IPS DF 6.9 (cell line): ENCODE measurements around the gene FXYD3.

ENCODE experiments used
- DNase-seq: peaks from one replicate; pipeline ENCODE4 v3.0.0-alpha.2; 2013; ENCODE audit warnings: low read depth, low spot score
- H3K27ac ChIP-seq: one replicate; pipeline ENCODE4 v1.5.1; 2013; ENCODE audit warnings: low read length, control low read depth
- H3K27me3 ChIP-seq: 2 replicates; pipeline ENCODE4 v1.6.1; 2013; ENCODE audit warnings: mild to moderate bottlenecking, low read length; ENCODE audit not compliant: control insufficient read depth, insufficient read depth
- H3K36me3 ChIP-seq: 2 replicates; pipeline ENCODE4 v1.6.1; 2013; ENCODE audit warnings: low read length; ENCODE audit not compliant: control insufficient read depth, insufficient read depth
- H3K4me1 ChIP-seq: 2 replicates; pipeline ENCODE4 v1.6.1; 2013; ENCODE audit warnings: low read length; ENCODE audit not compliant: control insufficient read depth, insufficient read depth
- H3K4me3 ChIP-seq: 2 replicates; pipeline ENCODE4 v1.5.1; 2013; ENCODE audit warnings: mild to moderate bottlenecking, low read length
- H3K9me3 ChIP-seq: 2 replicates; pipeline ENCODE4 v1.6.1; 2013; ENCODE audit warnings: low read length, inconsistent platforms; ENCODE audit not compliant: control insufficient read depth, insufficient read depth
- WGBS: extraction: QIAGEN DNeasy Blood & Tissue Kit; methylation state at CpG from one replicate; pipeline ENCODE4 v1.1.7; 2013; ENCODE audit warnings: mixed read lengths, missing lambda C conversion rate; ENCODE audit not compliant: insufficient read length, insufficient coverage; 5-methylcytosine and 5-hydroxymethylcytosine counted together

FXYD3 gene

DNA sequence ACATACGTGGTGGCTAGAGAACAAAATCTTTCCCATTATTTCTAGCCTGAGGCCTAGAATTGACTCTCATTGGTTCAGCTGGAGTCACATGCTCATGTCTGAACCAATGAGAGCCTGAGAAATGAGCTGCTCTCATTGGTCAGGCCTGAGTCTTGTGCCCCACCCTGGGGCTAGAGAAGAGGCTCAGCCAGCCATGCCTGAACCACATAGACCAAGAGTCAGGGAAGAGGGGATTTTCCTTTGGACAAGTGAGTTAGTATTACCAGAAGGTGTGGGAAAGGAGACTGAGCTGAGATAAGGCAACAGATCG, 45.8 kb downstream of the FXYD3 start:
- Histone ChIP-seq H3K27me3 (no peaks in the 10 kb centered on the region), H3K4me1 (no peaks in the 10 kb centered on the region), H3K27ac (no peak overlapping the region), H3K36me3 (peaks cover 22% of the 10 kb centered on the region; the same call in 1 of the 2 replicates), H3K9me3 (no peaks in the 10 kb centered on the region; the same call in 1 of the 2 replicates), H3K4me3 (no peak overlapping the region)
- no peak for DNase-seq
- no CpG with 5 or more reads among the region's 2 CpGs for WGBS

DNA sequence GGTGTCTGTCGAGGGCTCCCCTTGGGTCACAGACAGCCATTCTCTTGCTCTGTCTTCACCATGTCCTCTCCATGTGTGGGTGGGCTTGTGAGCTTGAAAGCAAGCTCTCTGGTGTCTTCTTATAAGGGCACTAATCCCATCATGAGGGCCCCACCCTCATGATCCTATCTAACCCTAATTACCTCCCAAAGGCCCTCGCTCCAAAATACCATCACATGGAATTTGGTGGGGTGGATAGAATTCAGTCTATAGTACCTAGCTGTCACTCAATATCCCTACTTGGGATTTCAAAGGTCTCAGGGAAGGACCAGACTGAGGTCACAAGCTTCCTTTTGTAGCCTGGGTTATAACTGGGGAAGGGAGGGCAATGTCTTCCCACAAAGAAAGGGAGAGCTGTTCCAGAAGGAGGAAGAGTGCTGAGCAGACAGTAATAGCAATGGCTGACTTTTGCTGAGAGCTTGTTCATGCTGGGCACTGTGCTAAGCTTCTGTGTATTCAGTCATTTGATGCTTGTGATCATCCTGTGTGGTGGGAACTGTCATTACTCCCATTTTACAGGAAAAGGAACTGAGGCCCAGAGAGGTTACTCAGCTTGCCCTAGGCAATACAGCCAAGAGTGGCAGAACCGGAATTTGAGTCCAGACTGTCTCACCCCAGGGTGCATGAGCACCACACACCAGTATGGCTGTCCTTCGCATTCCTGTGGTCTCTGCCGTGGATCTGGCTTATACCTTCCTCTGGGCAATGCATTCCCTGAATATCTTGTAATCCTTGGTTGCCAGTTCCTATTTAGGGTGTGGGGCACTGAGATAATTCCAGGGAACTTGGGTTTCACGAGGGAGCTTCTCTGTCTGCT, 47.1 kb downstream of the FXYD3 start:
- no peak overlapping the region for H3K27ac ChIP-seq
- peaks cover 31% of the 10 kb centered on the region for H3K36me3 ChIP-seq
- H3K4me3 ChIP-seq: no peak overlapping the region
- no peaks in the 10 kb centered on the region for H3K27me3 ChIP-seq
- no peaks in the 10 kb centered on the region for H3K4me1 ChIP-seq
- no peak for DNase-seq
- no CpG with 5 or more reads among the region's 6 CpGs for WGBS
- no peaks in the 10 kb centered on the region; the same call in 1 of the 2 replicates for H3K9me3 ChIP-seq

DNA sequence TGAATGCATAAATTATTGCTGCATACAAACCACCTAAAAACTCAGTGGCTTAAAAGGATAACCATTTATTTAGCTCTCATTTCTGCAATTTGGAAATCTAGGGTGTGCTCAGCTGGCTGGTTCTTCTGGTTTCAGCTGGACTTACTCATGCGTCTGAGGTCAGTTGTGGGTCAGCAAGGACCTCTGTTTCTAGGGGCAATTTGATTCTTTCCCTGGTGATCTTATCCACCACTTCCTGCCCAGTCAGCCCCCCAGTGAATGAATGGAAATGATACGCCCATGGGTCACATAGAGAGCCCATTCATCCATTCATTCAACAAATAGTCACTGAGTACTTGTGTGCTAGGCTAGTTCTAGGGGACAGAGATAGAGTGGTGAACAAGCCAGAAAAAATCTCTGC, 48.8 kb downstream of the FXYD3 start:
- peaks cover 29% of the 10 kb centered on the region for H3K36me3 ChIP-seq
- H3K4me3 ChIP-seq: no peak overlapping the region
- no peaks in the 10 kb centered on the region for H3K27me3 ChIP-seq
- no CpG with 5 or more reads among the region's 2 CpGs for WGBS
- H3K4me1 ChIP-seq: no peaks in the 10 kb centered on the region
- H3K9me3 ChIP-seq: no peaks in the 10 kb centered on the region; the same call in 1 of the 2 replicates
- no peak for DNase-seq
- no peak overlapping the region for H3K27ac ChIP-seq

DNA sequence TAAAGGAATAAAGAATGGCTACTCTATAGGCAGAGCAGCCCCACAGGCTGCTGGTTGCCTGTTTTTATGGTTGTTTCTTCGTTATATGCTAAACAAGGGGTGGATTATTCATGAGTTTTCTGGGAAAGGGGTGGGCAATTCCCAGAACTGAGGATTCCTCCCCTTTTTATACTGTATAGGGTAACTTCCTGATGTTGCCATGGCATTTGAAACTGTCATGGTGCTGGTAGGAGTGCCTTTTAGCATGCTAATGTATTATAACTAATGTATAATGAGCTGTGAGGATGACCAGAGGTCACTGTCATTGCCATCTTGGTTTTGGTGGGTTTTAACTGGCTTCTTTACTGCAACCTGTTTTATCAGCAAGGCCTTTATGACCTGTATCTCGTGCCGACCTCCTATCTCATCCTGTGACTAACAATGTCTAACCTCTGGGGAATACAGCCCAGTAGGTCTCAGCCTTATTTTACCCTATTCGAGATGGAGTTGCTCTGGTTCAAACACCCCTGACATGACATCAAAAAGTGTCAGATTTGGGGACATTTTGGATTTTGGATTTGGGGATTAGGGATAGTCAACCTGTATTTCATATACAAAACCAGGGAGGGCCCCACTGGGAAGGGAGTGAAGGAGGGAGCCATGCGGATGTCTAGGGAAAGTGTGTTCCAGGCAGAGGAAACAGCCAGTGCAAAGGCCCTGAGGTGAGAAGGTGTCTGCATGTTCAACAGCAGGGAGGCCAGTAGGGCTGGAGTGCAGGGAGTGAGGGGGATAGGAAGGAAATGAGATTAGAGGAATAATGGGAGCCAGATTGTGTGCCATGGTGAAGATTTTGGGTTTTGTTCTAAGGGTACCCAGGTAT, 49.8 kb downstream of the FXYD3 start:
- Histone ChIP-seq H3K4me3 (no peak overlapping the region), H3K9me3 (no peaks in the 10 kb centered on the region; the same call in 1 of the 2 replicates), H3K36me3 (peaks cover 30% of the 10 kb centered on the region), H3K4me1 (no peaks in the 10 kb centered on the region), H3K27me3 (no peaks in the 10 kb centered on the region), H3K27ac (no peak overlapping the region)
- WGBS: no CpG with 5 or more reads among the region's 5 CpGs
- no peak for DNase-seq

DNA sequence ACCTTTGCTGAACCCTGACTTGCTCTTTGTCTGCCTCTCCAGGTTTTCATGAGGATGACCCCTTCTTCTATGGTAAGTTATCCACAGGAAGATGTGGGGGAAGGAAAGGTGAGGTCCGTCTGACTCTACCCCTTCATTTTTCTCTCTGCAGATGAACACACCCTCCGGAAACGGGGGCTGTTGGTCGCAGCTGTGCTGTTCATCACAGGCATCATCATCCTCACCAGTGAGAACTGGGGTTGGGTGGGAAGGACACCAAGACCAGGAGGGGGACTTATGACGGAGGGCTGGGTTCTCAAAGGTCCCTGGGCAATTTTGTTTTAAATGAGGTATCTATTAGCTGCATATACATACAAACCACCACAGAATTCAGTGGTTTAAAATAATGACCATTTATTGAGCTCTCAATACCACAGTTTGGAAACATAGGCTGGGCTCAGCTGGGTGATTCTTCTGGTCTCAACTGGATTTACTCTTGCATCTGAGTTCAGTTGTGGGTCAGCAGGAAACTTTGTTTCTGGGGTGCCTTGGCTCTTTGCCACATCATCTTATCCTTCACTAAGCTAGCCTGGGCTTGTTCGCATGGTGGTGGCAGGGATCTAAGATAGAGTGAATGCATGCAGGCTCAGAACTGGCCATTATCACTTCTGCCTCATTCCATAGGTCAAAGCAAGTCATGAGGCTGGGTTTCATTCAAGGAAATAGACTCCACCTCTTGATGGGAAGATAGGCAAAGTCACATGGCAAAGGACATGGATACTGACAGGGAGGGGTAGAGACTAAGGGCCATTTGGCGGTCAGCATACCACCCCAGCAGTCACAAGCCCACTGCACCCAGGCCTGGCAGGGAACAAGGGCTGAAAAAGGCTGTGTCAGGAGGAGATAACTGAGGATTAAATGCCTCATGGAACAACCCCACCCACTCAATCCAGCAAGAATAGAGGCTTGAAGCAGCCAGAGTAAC, 50.8 kb downstream of the FXYD3 start:
- Histone ChIP-seq H3K36me3 (peaks cover 27% of the 10 kb centered on the region), H3K4me1 (no peaks in the 10 kb centered on the region), H3K27me3 (no peaks in the 10 kb centered on the region), H3K9me3 (no peaks in the 10 kb centered on the region; the same call in 1 of the 2 replicates), H3K27ac (no peak overlapping the region), H3K4me3 (no peak overlapping the region)
- no CpG with 5 or more reads among the region's 7 CpGs for WGBS
- no peak for DNase-seq

DNA sequence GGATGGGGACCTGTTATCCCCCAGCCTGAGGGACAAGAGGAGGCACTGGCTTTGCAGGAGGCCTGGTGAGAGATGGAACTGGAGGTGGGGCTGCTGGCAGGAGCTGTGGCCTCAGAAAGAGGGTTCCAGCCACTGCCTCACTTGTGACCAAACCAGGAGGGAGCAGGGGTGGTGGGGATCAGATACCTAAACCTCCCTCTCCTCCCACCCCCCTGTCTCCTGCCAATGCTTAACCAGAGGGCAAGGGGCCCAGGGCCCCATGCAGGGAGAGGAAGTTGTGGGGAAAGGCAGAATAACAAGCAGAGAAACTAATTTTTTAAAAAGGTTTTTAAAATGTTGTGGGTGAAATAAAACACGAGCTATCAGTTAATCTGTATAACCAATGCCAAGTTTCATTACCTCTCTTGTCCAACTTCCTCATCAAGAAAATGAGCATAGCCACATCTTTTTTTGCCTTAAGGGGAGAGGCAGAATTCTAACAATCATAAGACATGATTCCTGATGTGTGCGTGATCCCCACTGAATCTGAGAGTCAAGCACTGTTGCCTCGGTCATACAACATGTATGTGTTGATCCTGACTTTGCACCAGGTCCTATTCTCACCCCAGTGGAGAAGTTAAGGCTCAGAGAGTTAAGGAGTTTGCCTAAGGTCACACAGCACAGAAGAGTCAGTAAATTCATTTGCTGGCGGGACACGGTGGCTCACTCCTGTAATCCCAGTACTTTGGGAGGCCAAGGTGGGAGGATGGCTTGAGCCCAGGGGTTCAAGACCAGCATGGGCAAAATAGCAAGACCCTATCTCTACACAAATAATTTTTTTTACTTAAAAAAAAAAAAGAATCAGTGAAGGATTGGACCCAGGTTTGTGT, 51.9 kb downstream of the FXYD3 start:
- no peak for DNase-seq
- peaks cover 25% of the 10 kb centered on the region for H3K36me3 ChIP-seq
- WGBS: no CpG with 5 or more reads among the region's 5 CpGs
- no peak overlapping the region for H3K4me3 ChIP-seq
- no peak overlapping the region for H3K27ac ChIP-seq
- H3K9me3 ChIP-seq: no peaks in the 10 kb centered on the region; the same call in 1 of the 2 replicates
- H3K27me3 ChIP-seq: no peaks in the 10 kb centered on the region
- H3K4me1 ChIP-seq: no peaks in the 10 kb centered on the region

DNA sequence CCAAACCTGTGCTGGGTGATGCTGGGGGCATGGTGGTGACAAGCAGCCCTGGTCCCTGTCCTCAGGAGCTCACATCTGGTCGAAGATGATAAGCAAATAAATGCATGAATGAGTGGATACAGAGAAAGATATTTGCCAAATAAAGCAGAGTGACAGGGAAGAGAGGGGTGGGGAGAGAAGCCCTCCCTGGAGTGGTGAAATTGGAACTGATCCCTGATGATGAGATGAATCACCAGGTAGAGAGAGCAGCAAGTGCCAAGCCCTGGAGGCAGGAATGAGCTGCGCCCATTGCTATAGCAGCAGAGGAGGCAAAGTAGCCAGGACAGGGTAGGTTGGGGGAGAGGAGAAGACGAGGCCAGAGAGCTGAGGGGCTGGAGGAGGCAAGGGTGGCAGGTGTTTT, 52.6 kb downstream of the FXYD3 start:
- WGBS: no CpG with 5 or more reads among the region's 3 CpGs
- Histone ChIP-seq H3K27ac (no peak overlapping the region), H3K27me3 (no peaks in the 10 kb centered on the region), H3K9me3 (no peaks in the 10 kb centered on the region; the same call in 1 of the 2 replicates), H3K4me3 (no peak overlapping the region), H3K4me1 (no peaks in the 10 kb centered on the region), H3K36me3 (peaks cover 22% of the 10 kb centered on the region)
- no peak for DNase-seq

DNA sequence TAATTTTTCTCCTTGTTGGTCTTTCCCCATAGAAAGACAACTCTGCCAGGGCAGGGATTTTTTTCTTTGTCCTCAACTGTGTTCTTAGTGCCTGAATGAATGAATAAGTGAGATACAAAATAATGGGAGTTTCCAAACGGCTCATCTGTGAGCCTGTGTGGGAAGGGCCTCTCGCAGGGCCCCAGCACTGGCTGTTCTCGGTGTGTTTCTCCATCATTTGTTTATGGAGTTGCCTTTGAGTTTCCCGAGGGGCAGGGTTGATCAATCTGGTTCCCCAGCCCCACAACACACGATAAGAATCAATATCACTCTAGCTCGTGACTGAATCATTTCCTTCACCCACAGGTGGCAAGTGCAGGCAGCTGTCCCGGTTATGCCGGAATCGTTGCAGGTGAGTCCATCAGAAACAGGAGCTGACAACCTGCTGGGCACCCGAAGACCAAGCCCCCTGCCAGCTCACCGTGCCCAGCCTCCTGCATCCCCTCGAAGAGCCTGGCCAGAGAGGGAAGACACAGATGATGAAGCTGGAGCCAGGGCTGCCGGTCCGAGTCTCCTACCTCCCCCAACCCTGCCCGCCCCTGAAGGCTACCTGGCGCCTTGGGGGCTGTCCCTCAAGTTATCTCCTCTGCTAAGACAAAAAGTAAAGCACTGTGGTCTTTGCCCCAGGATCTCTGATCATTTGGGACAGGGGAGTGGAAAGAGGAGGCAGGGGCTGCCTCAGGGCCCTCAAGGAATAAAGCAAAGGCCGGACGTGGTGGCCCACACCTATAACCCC, 53.8 kb downstream of the FXYD3 start:
- no CpG with 5 or more reads among the region's 18 CpGs for WGBS
- DNase-seq: no peak
- Histone ChIP-seq H3K27ac (no peak overlapping the region), H3K36me3 (peaks cover 18% of the 10 kb centered on the region), H3K4me1 (no peaks in the 10 kb centered on the region), H3K9me3 (no peaks in the 10 kb centered on the region; the same call in 1 of the 2 replicates), H3K27me3 (no peaks in the 10 kb centered on the region), H3K4me3 (no peak overlapping the region)
